GM19372 (cell line): Measurements from ENCODE around the gene UMODL1.

Experiments used
- ATAC-seq: cut with Tn5 transposase; IDR thresholded peaks from one replicate; pipeline ENCODE4 v1.9.1; 2021; ENCODE audit warnings: mild to moderate bottlenecking, low read depth, moderate library complexity; ENCODE audit not compliant: unreplicated experiment

Gene UMODL1

GRCh38 chr21:42079008-42079938, 8.2 kb downstream of the UMODL1 start:
- ATAC-seq: no peak

- no peak for ATAC-seq
Measured at GRCh38 chr21:42079939-42080787, 9.0 kb downstream of the UMODL1 start.

DNA sequence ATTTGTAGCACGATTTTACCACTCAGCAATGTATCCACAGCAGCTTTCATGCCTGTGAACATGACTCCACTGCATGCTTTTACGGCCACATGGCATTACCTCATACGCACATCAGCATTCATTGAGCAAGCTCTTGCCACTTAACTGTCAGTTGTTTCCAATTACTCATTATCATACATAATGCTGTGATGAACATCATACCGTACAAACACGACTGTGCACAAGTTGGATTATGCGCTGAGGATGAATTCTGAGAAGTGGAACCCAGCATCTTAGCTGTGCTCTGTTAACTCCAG, 9.6 kb downstream of the UMODL1 start:
- no peak for ATAC-seq

- ATAC-seq: no peak
Measured at GRCh38 chr21:42081138-42081537, 10.0 kb downstream of the UMODL1 start.

DNA sequence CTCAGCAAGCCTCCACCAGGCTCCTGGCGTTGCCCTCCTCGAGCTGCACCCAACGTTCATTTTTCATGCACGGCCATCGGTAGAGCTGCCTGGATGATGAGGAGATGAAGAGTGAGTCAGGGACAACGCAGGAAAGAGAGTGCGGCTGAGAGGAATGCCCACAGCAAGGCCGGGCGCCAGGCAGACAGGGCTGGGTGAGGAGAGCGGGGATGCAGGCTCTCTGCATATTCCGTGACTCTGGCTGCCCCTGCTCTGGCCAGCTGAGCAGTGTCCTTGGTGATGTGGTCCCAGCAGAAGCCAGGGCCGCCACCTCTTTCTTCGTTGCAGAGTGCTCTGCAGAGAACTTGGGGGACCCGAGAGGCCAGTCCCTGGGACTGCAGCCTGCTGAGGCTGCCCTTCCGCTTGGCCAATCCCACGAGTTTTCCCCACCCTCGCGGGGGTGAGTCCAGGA, 10.8 kb downstream of the UMODL1 start:
- ATAC-seq: no peak

DNA sequence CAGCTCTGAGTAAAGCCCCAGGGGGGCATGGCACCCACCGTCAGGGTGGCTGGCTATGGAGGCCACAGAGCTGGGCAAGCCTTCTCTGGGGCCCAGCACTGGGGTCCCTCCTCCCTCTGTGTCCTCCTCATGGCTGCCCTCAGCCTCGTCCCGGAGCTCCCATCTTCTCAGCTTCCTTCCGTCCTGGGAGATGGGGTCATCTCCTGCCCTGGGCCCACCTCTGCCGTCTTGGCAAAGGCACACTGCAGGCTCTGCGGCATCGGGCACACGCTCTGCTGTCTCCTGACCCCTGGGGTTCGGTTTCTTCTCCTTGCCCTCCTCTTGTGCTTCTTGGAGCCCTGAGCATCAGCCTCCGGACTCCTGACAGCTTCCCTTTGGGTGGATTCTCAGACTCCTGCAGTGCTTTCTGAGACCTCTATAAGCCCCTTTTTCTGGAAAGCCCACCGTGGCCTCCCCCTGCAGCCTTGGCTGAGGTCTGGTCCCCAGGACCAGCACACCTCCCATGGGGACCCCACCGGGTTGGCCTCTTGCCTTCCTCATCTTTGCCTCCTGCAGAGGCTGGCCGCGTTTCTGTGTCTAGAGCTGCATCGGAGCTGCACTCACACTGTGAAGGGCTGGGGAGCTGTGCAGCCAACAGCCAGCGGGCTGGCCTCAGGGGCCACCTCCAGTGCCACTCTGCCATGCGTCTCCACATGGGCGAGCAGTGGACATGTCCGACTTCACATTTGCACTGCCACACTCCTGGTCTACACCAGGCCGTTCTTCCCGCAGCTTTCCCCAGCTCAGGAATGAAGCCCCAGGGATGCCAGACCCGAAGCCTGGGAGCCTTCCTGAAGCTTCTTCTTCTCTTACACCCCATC, 11.6 kb downstream of the UMODL1 start:
- ATAC-seq: no peak

GRCh38 chr21:42083361-42083690, 12.2 kb downstream of the UMODL1 start:
- no peak for ATAC-seq

DNA sequence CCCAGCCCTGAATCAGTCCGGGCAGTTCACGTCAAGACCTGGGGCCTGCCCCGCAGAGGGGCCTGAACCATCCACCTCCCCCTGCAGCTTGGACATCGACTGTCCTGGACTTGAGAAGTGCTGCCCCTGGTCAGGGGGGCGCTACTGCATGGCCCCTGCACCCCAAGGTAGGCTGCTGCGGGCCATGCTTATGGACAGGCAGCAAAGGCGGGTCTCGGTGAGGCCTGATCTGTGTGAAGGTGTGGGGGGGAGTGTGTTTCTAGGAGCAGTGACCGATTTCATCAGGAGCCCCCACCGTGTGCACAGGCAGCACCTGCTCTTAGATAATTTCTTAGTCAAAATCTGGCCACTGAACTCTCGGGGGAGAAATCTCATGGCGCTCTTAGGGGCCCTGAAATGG, 13.0 kb downstream of the UMODL1 start:
- ATAC-seq: no peak

GRCh38 chr21:42085246-42086077, 14.3 kb downstream of the UMODL1 start:
- ATAC-seq: no peak

DNA sequence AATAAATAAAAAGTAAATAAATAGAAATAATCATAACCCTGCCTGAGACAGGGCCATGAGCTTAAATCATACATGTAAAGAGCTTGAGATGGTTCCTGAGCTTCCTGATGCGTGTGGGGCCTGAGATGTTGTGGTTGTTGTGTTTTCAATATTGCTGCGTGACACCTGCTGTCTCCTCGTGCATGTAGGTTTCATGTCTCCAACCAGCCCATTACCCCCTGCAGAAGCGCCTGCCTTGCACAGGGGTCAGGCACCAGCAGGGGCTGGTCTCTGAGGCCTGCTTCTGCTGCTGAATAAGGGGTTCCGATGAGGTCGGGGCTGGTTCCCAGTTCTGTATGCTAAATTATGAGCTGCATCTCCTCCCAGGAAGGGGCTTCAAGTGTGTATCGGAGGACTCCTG, 15.9 kb downstream of the UMODL1 start:
- no peak for ATAC-seq

DNA sequence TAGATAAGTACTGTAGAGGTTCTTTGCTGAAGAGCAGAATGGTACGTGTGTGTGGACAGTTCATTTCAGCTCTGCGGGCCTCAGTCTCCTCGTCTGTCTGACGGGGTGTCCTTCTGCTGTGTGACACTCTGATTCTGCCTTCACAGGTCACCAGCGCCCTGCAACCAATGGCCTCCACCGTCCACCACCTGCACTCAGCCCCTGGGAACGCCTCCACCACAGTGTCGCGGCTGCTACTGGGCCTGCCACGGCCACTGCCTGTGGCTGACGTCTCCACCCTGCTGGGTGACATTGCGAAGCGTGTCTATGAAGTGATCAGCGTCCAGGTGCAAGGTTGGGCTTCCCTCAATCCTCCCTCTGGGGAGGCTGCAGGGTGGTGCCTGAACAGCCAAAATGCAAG, 17.0 kb downstream of the UMODL1 start:
- ATAC-seq: no peak

DNA sequence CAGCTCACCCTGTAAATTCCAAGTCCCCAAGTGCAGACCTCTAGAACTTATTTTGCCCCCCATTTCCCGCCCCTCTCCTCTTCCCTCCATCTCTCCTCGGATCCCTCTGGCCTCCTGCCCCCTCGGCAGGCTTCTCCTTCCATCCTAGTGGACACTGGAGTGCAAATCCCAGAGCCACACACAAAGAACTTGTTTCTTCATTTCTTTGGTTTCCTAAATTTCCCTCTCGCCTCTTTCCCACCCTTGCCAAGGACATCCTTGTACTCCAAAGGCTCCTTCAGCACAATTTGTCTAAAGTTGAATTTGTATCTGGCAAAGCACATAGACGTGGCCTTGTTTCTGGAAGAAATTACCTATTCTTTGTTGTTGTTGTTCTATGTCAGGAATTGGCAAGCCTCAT, 17.5 kb downstream of the UMODL1 start:
- ATAC-seq: no peak

DNA sequence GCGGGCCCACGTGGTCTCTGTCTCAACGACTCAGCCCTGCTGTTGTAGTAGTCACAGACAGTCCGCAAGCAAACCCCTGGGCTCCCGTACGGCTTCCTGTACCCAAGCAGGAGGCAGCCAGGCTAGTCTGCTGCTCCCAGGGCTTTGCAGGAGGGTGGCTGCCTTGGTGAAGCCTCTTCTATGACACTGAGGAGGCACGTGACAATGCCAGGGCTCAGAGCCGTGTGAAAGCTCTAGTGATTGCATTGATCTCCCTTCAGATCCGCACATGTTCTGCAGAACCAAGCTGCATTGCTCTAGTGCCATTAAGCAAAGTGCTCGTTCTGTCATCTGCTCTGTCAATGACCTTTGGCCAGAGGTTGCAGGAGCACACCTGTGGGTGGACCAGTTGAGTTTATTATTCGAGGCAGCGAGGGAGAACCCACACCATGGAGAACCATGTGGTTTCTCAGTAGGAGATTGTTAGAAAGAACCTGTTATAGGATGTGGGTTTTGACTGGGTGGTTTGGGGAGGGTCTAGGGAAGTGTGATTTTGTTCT, 18.0 kb downstream of the UMODL1 start:
- ATAC-seq: no peak

DNA sequence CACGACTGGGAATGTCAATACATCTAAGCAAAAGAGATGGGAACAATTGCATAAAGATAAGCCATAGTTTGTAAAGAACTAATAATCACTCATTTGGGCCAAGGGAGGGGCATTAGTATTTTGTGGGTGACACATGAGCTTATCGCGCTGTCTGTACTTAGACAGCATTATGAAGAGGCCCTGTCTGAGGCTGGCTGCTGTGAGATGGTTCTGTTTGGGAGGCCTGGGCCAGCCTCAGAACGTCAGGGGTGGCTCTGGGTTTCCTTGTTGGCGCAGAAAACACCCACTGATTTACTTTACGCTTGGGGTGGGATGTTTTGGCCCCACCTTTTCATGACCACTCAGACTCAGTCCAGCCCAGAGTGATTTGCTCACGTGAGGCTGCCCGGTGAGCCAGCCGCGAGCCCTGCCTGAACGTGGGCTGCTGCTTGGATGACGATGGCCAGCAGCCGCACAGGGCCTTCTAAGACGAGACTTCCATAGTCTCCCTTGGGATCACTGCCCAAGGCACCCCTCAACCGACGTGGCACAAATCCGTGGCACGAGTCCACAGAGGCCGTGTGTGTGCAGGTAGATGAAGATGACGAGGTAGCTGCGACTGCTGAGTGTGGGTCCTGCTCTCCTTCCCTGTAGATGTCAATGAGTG, 18.7 kb downstream of the UMODL1 start:
- no peak for ATAC-seq

GRCh38 chr21:42091899-42092508, 20.9 kb downstream of the UMODL1 start:
- no peak for ATAC-seq

DNA sequence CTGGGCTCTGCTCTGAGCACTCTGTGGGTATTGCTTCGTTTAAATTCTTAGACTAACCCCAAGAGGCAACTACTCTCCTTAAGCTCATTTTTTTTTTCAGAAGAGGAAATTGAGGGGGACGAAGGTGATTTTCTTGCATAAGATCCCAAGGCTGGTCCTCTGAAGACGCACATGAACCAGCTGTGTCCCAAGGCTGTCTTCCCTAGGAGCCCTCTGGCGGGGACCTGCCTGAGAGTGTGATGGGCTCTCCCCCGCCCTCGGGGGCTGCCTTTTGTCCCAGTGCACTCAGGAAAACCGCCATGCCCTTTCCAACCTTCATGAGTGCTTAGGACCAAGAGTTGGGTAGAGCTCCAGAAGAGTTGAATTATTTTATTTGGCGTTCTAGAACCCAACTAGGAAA, 21.7 kb downstream of the UMODL1 start:
- no peak for ATAC-seq

DNA sequence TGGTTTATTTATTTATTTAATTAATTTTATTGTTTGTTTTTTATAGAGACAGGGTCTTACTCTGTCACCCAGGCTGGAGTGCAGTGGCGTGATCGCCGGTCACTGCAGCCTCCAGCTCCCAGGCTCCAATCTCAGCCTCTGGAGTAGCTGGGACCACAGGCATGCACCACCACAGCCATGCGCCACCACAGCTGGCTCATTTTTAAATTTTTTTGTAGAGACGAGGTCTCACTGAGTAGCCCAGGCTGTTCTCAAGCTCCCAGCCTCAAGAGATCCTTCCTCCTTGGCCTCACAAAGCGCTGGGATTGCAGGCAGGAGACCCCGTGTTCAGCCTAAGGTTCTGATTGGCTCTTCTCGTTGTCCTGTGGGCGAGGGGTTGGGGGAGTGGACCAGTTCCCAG, 22.1 kb downstream of the UMODL1 start:
- ATAC-seq: no peak

- ATAC-seq: no peak
Measured at GRCh38 chr21:42093991-42094421, 22.9 kb downstream of the UMODL1 start.

DNA sequence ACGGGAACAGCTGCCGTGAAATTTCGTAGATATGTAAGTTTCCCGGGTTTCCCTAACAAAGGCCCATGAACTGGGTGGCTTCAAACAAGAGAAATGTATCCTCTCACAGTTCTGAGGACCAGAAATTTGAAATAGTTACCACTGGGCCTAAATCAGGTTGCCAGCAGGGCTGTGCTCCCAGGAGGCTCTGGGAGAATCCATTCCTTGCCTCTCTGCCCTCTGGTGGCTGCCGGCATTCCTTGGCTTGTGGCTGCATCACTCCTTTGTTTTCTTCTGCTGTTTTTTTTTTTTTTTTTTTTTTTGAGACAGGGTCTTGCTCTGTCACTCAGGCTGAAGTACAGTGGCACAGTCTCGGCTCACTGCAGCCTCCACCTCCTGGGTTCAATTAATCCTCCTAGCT, 23.7 kb downstream of the UMODL1 start:
- ATAC-seq: no peak
